ENCODE data around the gene TSPAN3.

Gene TSPAN3

GRCh38 chr15:77084436-77084835 is 13.5 kb upstream of the TSPAN3 start:
- no peak for DNase-seq (ENCODE audit: low spot score)

DNA sequence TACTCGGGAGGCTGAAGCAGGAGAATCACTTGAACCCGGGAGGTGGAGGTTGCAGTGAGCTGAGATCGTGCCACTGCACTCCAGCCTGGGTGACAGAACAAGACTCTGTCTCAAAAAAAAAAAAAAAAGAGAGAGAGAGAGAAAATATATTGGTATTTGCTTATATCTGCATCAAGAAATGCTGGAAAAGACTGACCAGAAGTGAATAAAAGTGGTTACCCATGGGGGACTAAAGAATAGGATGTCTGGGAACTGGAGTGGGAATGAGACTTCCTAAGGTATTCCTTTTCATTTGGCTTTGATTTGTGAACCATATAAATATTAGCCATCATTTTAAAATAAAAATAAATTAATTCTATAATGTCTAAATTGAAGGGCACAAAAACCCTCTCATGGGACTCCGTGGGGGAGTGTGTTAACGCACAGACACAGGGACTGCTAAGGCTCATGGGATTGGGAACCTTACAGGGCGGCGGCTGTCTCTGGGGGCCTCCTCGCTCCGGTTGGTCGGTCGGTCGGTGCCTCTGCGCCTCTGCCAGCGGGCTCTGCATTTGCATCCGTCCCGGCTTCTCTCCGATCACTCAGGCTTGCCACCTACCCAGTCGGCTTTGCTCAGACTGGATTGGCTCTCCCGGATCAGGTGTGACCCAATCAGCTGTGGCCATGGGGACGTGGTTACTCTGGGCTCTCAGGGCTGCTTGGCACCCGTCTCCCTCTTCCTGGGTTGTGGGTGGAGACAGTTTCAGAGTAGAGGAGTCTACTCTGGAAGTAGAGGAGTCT is 12.7 kb upstream of the TSPAN3 start:
- peak; percentile 75 for DNase-seq (ENCODE audit: low spot score)

GRCh38 chr15:77081971-77082370 is 11.1 kb upstream of the TSPAN3 start:
- DNase-seq (ENCODE audit: low spot score) = no peak

DNA sequence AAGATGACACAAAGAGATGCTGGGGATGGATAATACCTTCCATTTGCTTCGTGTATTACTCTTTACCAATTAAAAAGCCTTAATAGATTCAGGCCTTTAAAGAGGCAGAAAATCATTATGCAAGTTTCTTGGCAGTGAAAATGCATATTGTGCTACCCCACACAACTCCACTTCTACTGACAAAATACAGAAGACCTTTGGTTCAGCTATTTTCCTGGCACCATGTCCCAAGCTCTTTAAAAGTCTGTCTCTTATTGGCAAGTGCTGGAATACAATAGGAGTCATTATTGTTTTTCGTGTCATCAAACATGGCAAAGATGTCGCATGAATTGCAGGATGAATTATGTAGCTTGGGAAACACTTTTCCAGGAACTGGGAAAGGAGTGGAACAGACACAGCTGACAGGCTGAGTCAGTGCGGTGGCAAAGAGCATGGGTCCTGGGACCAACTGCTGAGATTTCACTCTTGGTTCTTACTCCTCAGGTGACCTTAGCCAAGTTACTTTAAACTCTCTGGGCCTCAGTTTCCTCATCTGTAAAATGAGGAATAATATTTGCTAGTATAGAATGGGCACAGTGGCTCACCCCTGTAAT is 5.5 kb upstream of the TSPAN3 start:
- no peak for DNase-seq (ENCODE audit: low spot score)

DNA sequence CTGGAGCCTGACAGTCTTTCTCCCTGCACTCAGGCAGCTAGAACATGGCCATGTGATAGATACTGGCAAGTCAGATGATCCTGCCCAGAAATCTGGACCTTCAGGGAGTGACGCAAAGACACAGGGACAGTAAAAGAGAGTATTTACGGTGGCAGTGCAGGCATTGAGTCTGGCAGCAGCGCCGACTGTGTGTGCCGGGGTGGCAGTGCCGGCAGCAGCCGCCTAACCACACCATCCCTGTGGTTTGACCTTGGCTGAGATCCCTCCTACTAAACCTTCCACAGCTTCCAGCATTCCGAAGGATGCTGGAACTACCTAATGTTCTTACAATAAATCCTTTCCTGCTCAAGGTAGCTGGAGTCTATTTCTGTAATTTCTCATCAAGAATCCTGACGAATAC is 4.6 kb upstream of the TSPAN3 start:
- peak; percentile 43 for DNase-seq (ENCODE audit: low spot score)

DNA sequence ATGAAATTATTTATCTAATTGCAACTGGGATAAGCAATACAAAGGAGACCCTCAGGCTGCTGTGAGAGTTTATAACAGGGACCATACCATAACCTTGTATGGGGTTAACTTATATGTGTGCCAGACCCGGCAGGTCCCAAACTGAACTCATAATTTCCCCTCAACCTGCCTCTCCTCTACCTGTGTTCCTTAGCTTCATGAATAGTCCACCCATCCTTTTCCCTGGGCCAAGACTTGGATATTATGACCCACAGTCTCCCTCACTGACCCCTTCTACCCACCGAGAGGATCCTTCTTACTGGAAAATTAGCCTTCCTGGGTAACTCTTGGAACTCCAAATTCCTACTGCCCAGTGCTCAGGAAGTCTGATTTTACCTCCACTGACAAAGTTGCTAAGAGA is 3.4 kb upstream of the TSPAN3 start:
- no peak for DNase-seq (ENCODE audit: low spot score)

GRCh38 chr15:77071305-77072223 is 655 bp upstream of the TSPAN3 start:
- no peak for DNase-seq (ENCODE audit: low spot score)

DNA sequence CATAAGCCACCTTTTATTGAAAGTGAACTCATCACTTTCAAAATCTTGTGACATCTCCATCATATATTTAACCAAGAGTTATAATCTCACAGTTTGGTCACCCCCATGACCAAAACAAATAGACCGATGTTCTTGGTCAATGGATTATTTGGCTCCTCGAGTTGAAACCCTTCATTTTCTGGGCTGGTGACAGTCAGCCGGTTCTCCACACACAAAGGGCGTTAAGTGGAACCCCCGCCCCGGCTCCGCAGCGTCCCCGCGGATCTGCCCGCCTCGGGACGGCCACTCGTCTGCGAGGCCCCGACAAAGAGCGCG is 772 bp downstream of the TSPAN3 start:
- no peak for DNase-seq (ENCODE audit: low spot score)

- DNase-seq (ENCODE audit: low spot score) = no peak
These were observed 1.3 kb downstream of the TSPAN3 start for GRCh38 chr15:77069521-77070121.

- DNase-seq (ENCODE audit: low spot score) = no peak
These were observed 2.3 kb downstream of the TSPAN3 start for GRCh38 chr15:77068633-77069032.

- no peak for DNase-seq (ENCODE audit: low spot score)
These were observed 3.1 kb downstream of the TSPAN3 start for GRCh38 chr15:77067691-77068367.

DNA sequence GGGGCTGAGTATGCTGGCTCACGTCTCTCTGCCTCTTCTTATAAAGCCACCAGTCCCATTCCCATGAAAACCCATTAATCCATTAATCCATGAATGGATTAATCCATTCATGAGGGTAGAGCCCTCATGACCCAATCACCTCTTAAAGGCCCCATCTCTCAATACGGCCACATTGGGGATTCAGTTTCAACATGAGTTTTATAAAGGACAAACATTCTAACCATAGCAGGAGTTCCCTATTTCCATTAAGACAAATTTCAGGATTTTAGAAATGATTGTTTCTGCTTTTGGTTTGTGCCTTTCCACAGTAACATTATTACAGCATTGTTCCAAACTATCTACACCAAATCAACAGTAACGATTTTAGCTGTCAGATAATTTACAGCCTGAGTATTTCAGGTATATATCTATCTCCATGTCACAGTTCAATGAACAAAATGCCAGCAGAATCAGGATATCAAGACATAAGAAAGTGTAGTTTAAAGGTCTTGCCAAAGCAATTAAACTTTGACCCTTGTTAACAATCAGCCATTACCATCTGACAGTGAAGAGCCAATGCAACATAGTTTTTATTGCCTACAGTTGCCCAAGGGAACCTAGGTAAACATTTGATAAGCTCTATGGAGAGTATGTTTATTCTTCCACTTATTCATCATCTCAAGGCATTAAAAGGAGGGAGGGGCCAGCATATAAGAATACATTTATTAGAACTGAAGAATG is 3.8 kb downstream of the TSPAN3 start:
- no peak for DNase-seq (ENCODE audit: low spot score)

DNA sequence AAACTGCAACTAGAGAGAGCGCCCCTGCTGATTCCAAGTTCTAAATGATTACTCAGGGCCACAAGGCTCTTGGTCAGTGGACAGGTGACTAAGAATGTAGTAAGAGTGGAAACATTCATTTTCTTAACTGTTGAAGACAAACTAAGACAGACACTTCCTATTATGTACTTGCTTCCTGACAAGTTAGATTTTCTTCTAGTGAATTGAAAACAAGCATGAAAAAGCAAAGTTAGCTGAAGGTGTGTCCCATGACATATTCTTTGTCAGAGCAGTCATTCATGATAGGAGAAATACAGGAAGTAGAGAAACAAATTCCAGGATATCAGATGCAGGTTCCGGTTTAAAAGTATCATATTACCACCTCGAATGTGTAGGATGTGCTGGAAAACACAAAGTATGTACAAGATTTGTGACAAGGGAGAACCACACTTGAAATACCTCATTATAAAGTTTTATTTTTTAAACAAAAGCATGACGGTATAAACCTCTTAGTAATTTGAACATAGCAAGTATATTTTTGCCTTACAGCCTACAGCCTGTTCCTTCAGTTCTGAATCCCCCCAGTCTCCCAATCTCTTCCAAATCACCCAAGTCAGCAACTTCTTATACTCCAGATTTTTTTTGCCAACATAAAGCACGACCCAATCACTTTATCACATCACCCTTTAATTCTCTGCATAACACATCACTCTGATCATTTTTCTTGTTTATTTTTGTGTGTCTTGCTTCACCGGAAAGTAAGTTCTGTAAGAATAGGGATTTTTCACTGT is 6.2 kb downstream of the TSPAN3 start:
- no peak for DNase-seq (ENCODE audit: low spot score)

DNA sequence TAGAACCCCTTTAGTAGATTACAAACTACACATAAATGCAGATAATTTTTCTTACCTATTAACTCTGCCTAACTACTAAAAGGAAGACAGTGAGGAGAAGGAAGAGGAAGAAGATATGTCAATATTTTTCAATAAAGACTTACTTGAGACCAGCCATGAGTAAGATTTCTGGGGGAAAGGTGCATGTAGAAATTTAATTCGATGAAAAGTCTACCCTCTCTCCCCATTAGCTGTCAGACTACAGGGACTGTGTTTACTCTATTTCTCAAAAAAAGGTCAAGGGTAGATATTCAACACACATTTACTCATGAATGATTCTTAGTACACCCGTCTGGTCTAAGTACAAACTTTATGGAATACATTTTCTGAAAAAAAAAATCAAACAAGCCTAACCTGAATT is 6.8 kb downstream of the TSPAN3 start:
- no peak for DNase-seq (ENCODE audit: low spot score)

- no peak for DNase-seq (ENCODE audit: low spot score)
These were observed 7.7 kb downstream of the TSPAN3 start for GRCh38 chr15:77063249-77063648.

- peak; percentile 62 for DNase-seq (ENCODE audit: low spot score)
These were observed 10.4 kb downstream of the TSPAN3 start for GRCh38 chr15:77060546-77060945.

DNA sequence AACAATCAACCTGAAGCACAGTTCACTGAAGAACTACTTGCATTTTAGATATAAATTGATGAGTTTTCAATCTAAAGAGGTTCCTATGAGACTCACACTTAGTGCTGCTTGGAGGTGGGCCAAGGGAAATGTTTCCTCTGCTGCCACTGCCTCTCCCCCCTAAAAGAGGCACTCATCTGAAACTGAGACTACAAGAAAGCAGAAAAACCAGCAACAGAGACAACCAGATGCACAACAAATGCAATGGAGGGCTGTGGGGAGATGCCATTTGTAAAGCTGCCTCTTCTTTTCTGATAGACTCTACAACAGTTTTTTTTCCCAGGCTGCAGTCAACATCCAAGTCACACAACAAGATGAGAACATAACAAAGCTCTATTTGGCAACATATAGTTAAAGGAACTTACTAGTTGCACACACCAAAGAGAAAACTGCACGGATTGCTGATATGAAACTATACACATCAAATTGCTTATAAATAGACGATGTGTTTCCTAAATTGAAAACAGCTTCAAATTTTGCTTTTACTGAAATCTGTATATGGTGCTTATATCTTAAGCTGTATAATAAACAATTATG is 11.0 kb downstream of the TSPAN3 start:
- DNase-seq (ENCODE audit: low spot score) = no peak

- no peak for DNase-seq (ENCODE audit: low spot score)
These were observed 12.4 kb downstream of the TSPAN3 start for GRCh38 chr15:77058468-77058867.

GRCh38 chr15:77057685-77058084 is 13.2 kb downstream of the TSPAN3 start:
- DNase-seq (ENCODE audit: low spot score) = no peak

- DNase-seq (ENCODE audit: low spot score) = no peak
These were observed 13.8 kb downstream of the TSPAN3 start for GRCh38 chr15:77057072-77057471.
